PC-3 (cell line): ENCODE measurements around the gene NEDD4L. TPM values are rescaled to one million over a fixed set of nuclear protein-coding genes. Genes with fewer than 3 reads are reported as not detected.

Source experiments
- ATAC-seq: fragments of 200-7000 bp; cut with Tn5 transposase; 2 replicates; pipeline ENCODE4 v1.9.1; 2020; ENCODE audit warnings: mild to moderate bottlenecking, moderate library complexity
- BruUV-seq: library from RNA; stranded (reverse); fragments of 400-500 nt; replicated peaks from 2 replicates; lab custom pipeline; 2021; lab: Mats Ljungman, UMichigan
- CTCF ChIA-PET: fragments of 300-600 bp; sonication (Branson Sonifier 250); formaldehyde crosslinking; loops from one replicate; lab custom pipeline; 2022; ENCODE audit warnings: antibody characterized with exemption; lab: Charles Lee
- POLR2A ChIA-PET: fragments of 300-600 bp; sonication (Branson Sonifier 250); formaldehyde crosslinking; loops from one replicate; lab custom pipeline; 2022; ENCODE audit warnings: antibody characterized with exemption; ENCODE audit not compliant: unreplicated experiment; lab: Charles Lee
- DNase-seq: peaks from one replicate; pipeline ENCODE4 v3.0.0-alpha.2; 2015
- H2AFZ ChIP-seq: fragments of 300-600 bp; sonication (generic); 2 replicates; pipeline ENCODE4 v1.6.0; 2016; ENCODE audit warnings: antibody characterized with exemption, low read length
- H3F3A ChIP-seq: fragments of 300-600 bp; sonication (generic); one replicate; pipeline ENCODE4 v1.6.0; 2017; ENCODE audit warnings: antibody characterized with exemption, low read length, control low read depth, mild to moderate bottlenecking; ENCODE audit not compliant: unreplicated experiment
- H3K27ac ChIP-seq: fragments of 300-600 bp; sonication (generic); 2 replicates; pipeline ENCODE4 v1.5.1; 2016; ENCODE audit warnings: mild to moderate bottlenecking, low read length
- H3K27me3 ChIP-seq: fragments of 300-600 bp; sonication (generic); 2 replicates; pipeline ENCODE4 v1.6.1; 2016; ENCODE audit warnings: low read length, mixed read lengths
- H3K36me3 ChIP-seq: fragments of 300-600 bp; sonication (generic); 2 replicates; pipeline ENCODE4 v1.6.1; 2016; ENCODE audit warnings: low read depth, mixed run types, low read length, mixed read lengths
- H3K4me1 ChIP-seq: fragments of 300-600 bp; sonication (generic); 2 replicates; pipeline ENCODE4 v1.5.1; 2016; ENCODE audit warnings: low read length; ENCODE audit not compliant: insufficient read depth
- H3K4me2 ChIP-seq: fragments of 300-600 bp; sonication (generic); 2 replicates; pipeline ENCODE4 v1.6.0; 2016; ENCODE audit warnings: low read length
- H3K4me3 ChIP-seq: fragments of 300-600 bp; sonication (generic); 2 replicates; pipeline ENCODE4 v1.5.1; 2016; ENCODE audit warnings: mild to moderate bottlenecking, low read length, mixed read lengths
- H3K79me2 ChIP-seq: fragments of 300-600 bp; sonication (generic); 2 replicates; pipeline ENCODE4 v1.6.1; 2017; ENCODE audit warnings: low read length, mixed read lengths
- H3K9ac ChIP-seq: fragments of 300-600 bp; sonication (generic); 2 replicates; pipeline ENCODE4 v1.6.0; 2016; ENCODE audit warnings: mild to moderate bottlenecking, low read length
- H3K9me2 ChIP-seq: fragments of 300-600 bp; sonication (generic); replicated peaks from 2 replicates; pipeline ENCODE4 v1.6.1; 2016; ENCODE audit warnings: mixed run types, low read length, mixed read lengths
- H3K9me3 ChIP-seq: fragments of 300-600 bp; sonication (generic); 2 replicates; pipeline ENCODE4 v1.6.1; 2016; ENCODE audit warnings: low read length, mixed read lengths
- H4K20me1 ChIP-seq: fragments of 300-600 bp; sonication (generic); 2 replicates; pipeline ENCODE4 v1.6.1; 2016; ENCODE audit warnings: low read length, mixed read lengths
- CTCF ChIP-seq: fragments of 300-600 bp; sonication (generic); conservative IDR thresholded peaks from 2 replicates; pipeline ENCODE4 v1.5.1; 2017; ENCODE audit warnings: antibody characterized with exemption, low read depth, mild to moderate bottlenecking, low read length
- EZH2 ChIP-seq: fragments of 300-600 bp; sonication (generic); IDR thresholded peaks from one replicate; pipeline ENCODE4 v1.6.1; 2017; ENCODE audit warnings: antibody characterized with exemption, mild to moderate bottlenecking, low read length; ENCODE audit not compliant: unreplicated experiment
- EZH2phosphoT487 ChIP-seq: fragments of 300-600 bp; sonication (generic); IDR thresholded peaks from 2 replicates; pipeline ENCODE4 v1.6.1; 2018; ENCODE audit warnings: mild to moderate bottlenecking, antibody characterized with exemption, low read length, borderline replicate concordance
- intact Hi-C: fragments of 100-400 bp; cut with micrococcal nuclease; formaldehyde crosslinking; loops from 2 replicates; pipeline ENCODE4 v1.9.0; 2023
- total RNA-seq: library from RNA; depleted of rRNA; stranded (reverse); fragments of >200 nt; gene quantifications from 2 replicates; pipeline ENCODE4 v1.2.3, GENCODE V29; 2014

The NEDD4L gene
- total RNA-seq, 1 experiment from 2014 or later = 105 TPM

GRCh38 chr18:58247363-58247834 lies 203.4 kb downstream of the NEDD4L start:
- H3F3A ChIP-seq = no peaks in the 10 kb centered on the region
- no peak overlapping the region for H3K4me2 ChIP-seq
- H3K79me2 ChIP-seq = peaks cover 25% of the 10 kb centered on the region
- BruUV-seq = no TSS peak
- H3K9ac ChIP-seq = no peak overlapping the region
- ATAC-seq (no peak), DNase-seq (no peak)
- no peak overlapping the region for H3K4me3 ChIP-seq
- no peak overlapping the region for H3K27ac ChIP-seq
- TF ChIP-seq CTCF (no peak), EZH2phosphoT487 (no peak), EZH2 (no peak)
- ChIA-PET CTCF (no interaction called here), POLR2A (no interaction called here)
- intact Hi-C loops = no loop called here
- H2AFZ ChIP-seq = no peak overlapping the region
- peaks cover 8% of the 10 kb centered on the region; the same call in 1 of the 2 replicates for H4K20me1 ChIP-seq
- peaks cover 15% of the 10 kb centered on the region; the same call in 1 of the 2 replicates for H3K36me3 ChIP-seq
- no peaks in the 10 kb centered on the region for H3K9me2 ChIP-seq
- H3K27me3 ChIP-seq = no peaks in the 10 kb centered on the region
- no peaks in the 10 kb centered on the region for H3K4me1 ChIP-seq
- H3K9me3 ChIP-seq = no peaks in the 10 kb centered on the region

DNA sequence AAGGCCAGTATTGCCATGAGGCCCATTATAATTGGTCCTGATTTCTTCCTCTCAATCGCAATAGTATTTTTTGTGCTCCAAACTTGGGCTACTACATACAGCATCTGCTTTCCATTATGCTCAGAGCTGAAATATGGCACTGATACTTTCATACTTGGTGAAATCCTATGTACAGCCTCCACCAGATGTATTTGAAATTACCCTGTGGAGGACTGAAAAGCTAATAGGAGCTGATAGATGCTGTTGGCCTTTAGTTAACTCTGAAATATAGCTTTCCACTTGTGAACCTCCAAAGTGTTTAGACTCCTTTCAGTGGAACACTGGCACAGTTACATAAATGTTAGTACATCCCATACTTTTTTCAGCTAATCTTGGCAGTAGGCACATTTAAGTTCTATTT lies 205.7 kb downstream of the NEDD4L start:
- H3K79me2 ChIP-seq = peaks cover 16% of the 10 kb centered on the region
- no TSS peak for BruUV-seq
- H3K4me1 ChIP-seq = peaks cover 17% of the 10 kb centered on the region
- H3K4me2 ChIP-seq = no peak overlapping the region
- no peak overlapping the region for H3K4me3 ChIP-seq
- no peaks in the 10 kb centered on the region for H3K27me3 ChIP-seq
- TF ChIP-seq EZH2phosphoT487 = no peak
- no peak for TF ChIP-seq EZH2
- no peak for TF ChIP-seq CTCF
- H3K9me3 ChIP-seq = no peaks in the 10 kb centered on the region
- intact Hi-C loops = no loop called here
- no peak overlapping the region for H3K9ac ChIP-seq
- CTCF ChIA-PET = no interaction called here
- DNase-seq = no peak
- no peaks in the 10 kb centered on the region for H4K20me1 ChIP-seq
- H3K9me2 ChIP-seq = no peaks in the 10 kb centered on the region
- no peak for ATAC-seq
- H3K27ac ChIP-seq = no peak overlapping the region
- H3F3A ChIP-seq = no peaks in the 10 kb centered on the region
- peaks cover 30% of the 10 kb centered on the region for H3K36me3 ChIP-seq
- H2AFZ ChIP-seq = no peak overlapping the region
- POLR2A ChIA-PET = no interaction called here

DNA sequence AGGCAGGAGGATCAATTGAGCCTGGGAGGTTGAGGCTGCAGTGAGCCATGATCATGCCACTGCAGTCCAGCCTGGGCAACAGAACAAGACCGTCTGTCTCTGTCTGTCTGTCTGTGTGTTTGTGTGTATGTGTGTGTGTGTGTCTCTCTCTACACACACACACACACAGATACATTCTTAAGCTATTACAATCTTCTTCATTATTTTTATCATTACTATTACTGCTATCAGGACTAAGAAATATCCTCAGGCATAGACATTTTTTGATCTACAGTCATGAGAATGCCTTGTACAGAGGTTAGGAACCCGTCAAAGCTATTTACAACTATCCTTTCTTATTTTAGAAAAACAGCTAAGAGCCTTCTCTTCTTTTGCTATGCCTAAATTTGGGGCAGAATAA lies 207.4 kb downstream of the NEDD4L start:
- no peaks in the 10 kb centered on the region for H4K20me1 ChIP-seq
- H3F3A ChIP-seq = no peaks in the 10 kb centered on the region
- no peak overlapping the region for H3K4me2 ChIP-seq
- intact Hi-C loops = no loop called here
- DNase-seq (no peak), ATAC-seq (no peak)
- BruUV-seq = no TSS peak
- H2AFZ ChIP-seq = no peak overlapping the region
- POLR2A ChIA-PET = no interaction called here
- no peak overlapping the region for H3K27ac ChIP-seq
- H3K36me3 ChIP-seq = peaks cover 25% of the 10 kb centered on the region
- TF ChIP-seq EZH2phosphoT487 = no peak
- no peak for TF ChIP-seq CTCF
- no peak for TF ChIP-seq EZH2
- H3K9ac ChIP-seq = no peak overlapping the region
- no peaks in the 10 kb centered on the region for H3K27me3 ChIP-seq
- no peaks in the 10 kb centered on the region for H3K9me3 ChIP-seq
- no peaks in the 10 kb centered on the region for H3K9me2 ChIP-seq
- CTCF ChIA-PET = interaction anchor here (0.7 kb wide), 1 partner anchor 70 kb away, joined by 3 read pairs; no protein-coding TSS in a partner anchor
- peaks cover 20% of the 10 kb centered on the region for H3K4me1 ChIP-seq
- peaks cover 14% of the 10 kb centered on the region; the same call in 1 of the 2 replicates for H3K79me2 ChIP-seq
- no peak overlapping the region for H3K4me3 ChIP-seq
